Mucosa of descending colon (tissue), 3 donors: ENCODE measurements around the gene KRT3. TPM values are rescaled to one million over a fixed set of nuclear protein-coding genes. Genes with fewer than 3 reads are reported as not detected.
"Not testable (repeated sequence)": the region's sequence is repeated elsewhere in the genome, so short reads cannot be mapped to it uniquely, and the experiment has no call there.

ENCODE experiments used
- ATAC-seq: fragments of 200-7000 bp; cut with Tn5 transposase; one replicate; pipeline ENCODE4 v1.9.1; 2020; ENCODE audit warnings: mild to moderate bottlenecking, moderate library complexity
- DNase-seq, 3 donors: peaks; one replicate each; pipeline ENCODE4 v3.0.0-alpha.2; 2020
- H3K36me3 ChIP-seq: fragments of 200-600 bp; one replicate; pipeline ENCODE4 v1.8.0; 2021; ENCODE audit warnings: low read depth, mild to moderate bottlenecking
- H3K4me1 ChIP-seq: fragments of 200-600 bp; one replicate; pipeline ENCODE4 v1.8.0; 2021; ENCODE audit warnings: low read depth, mild to moderate bottlenecking
- H3K4me3 ChIP-seq: fragments of 200-600 bp; one replicate; pipeline ENCODE4 v1.8.0; 2021; ENCODE audit warnings: mild to moderate bottlenecking
- H3K9me3 ChIP-seq: fragments of 200-600 bp; one replicate; pipeline ENCODE4 v1.8.0; 2021; ENCODE audit warnings: mild to moderate bottlenecking
- CTCF ChIP-seq: fragments of 200-600 bp; IDR thresholded peaks from one replicate; pipeline ENCODE4 v1.8.0; 2022; ENCODE audit warnings: antibody characterized with exemption, mild to moderate bottlenecking
- intact Hi-C, 2 donors: fragments of 100-400 bp; cut with DNase I in 1 of 2; cut with micrococcal nuclease in 1 of 2; formaldehyde crosslinking; loops; one replicate each; pipeline versions ENCODE4 v1.11.0 to v1.11.1; 2022; cut with DNase I, micrococcal nuclease
- total RNA-seq, 3 donors: library from RNA; stranded (reverse); fragmentation: NEBNext Ultra II Directional in 2 of 3; extraction: Animal tissue kit (Norgen Biotek cat#: 25700) in 2 of 3; gene quantifications; one replicate each; pipeline versions ENCODE4 v1.2.1 to v1.2.4, GENCODE V29; 2021 to 2023
- donor health status: DM: no; HTN: no; CAD: no; lungs with moderate emphysema.
- donor health status: DM: no; HTN: no; CAD: no.
- donor health status: DM: no; HTN: yes; CAD: no.

Gene KRT3
- total RNA-seq, 3 donors from 2014 or later: not detected

GRCh38 chr12:52763991-52764390, 31.9 kb downstream of the KRT3 start:
- Histone ChIP-seq H3K36me3 (no peaks in the 10 kb centered on the region), H3K4me3 (no peak overlapping the region), H3K9me3 (peaks cover 16% of the 10 kb centered on the region), H3K4me1 (no peaks in the 10 kb centered on the region)
- intact Hi-C loops: no loop called here
- ATAC-seq (no peak), DNase-seq (no peak)
- TF ChIP-seq CTCF: no peak

- Histone ChIP-seq H3K4me3 (no peak overlapping the region), H3K36me3 (no peaks in the 10 kb centered on the region), H3K9me3 (peaks cover 16% of the 10 kb centered on the region), H3K4me1 (no peaks in the 10 kb centered on the region)
- DNase-seq (no peak), ATAC-seq (no peak)
- intact Hi-C loops: no loop called here
- no peak for TF ChIP-seq CTCF
Observed at GRCh38 chr12:52763036-52763659, 32.8 kb downstream of the KRT3 start.

GRCh38 chr12:52761802-52762201, 34.1 kb downstream of the KRT3 start:
- intact Hi-C loops: no loop called here
- H3K9me3 ChIP-seq: peaks cover 16% of the 10 kb centered on the region

GRCh38 chr12:52761218-52761617, 34.7 kb downstream of the KRT3 start:
- H3K4me1 ChIP-seq, H3K36me3 ChIP-seq, intact Hi-C loops, H3K4me3 ChIP-seq, DNase-seq, ATAC-seq: not testable (repeated sequence)
- peaks cover 16% of the 10 kb centered on the region for H3K9me3 ChIP-seq

More at GRCh38 chr12:52761802-52762201, 34.1 kb downstream of the KRT3 start:
- ATAC-seq: no peak
- DNase-seq: no peak
- Histone ChIP-seq H3K4me1 (no peaks in the 10 kb centered on the region), H3K4me3 (no peak overlapping the region), H3K36me3 (no peaks in the 10 kb centered on the region)
- no peak for TF ChIP-seq CTCF

- intact Hi-C loops: no loop called here
- peaks cover 16% of the 10 kb centered on the region for H3K9me3 ChIP-seq
- ATAC-seq (no peak), DNase-seq (no peak)
- H3K4me3 ChIP-seq: no peak overlapping the region
- H3K36me3 ChIP-seq: no peaks in the 10 kb centered on the region
- TF ChIP-seq CTCF: no peak
- H3K4me1 ChIP-seq: no peaks in the 10 kb centered on the region
Observed at GRCh38 chr12:52760623-52761022, 35.3 kb downstream of the KRT3 start.

GRCh38 chr12:52759695-52760094, 36.2 kb downstream of the KRT3 start:
- Histone ChIP-seq H3K4me1 (no peaks in the 10 kb centered on the region), H3K4me3 (no peak overlapping the region), H3K36me3 (no peaks in the 10 kb centered on the region), H3K9me3 (peaks cover 16% of the 10 kb centered on the region)
- TF ChIP-seq CTCF: no peak
- no peak for ATAC-seq
- intact Hi-C loops: no loop called here
- no peak for DNase-seq
